Loucy (cell line): ENCODE measurements around the gene PPP1R15A.
"Not testable (repeated sequence)": the region's sequence is repeated elsewhere in the genome, so short reads cannot be mapped to it uniquely, and the experiment has no call there.

ENCODE experiments used
- H2AFZ ChIP-seq: fragments of 200-600 bp; sonication (generic); 2 replicates; pipeline ENCODE4 v1.6.0; 2016; ENCODE audit warnings: antibody characterized with exemption, mild to moderate bottlenecking, low read length, moderate library complexity
- H3F3A ChIP-seq: fragments of 200-600 bp; 2 replicates; pipeline ENCODE4 v1.6.0; 2016; ENCODE audit warnings: antibody characterized with exemption, low read depth, mild to moderate bottlenecking
- H3K27me3 ChIP-seq: fragments of 200-600 bp; sonication (generic); 2 replicates; pipeline ENCODE4 v1.6.1; 2014; ENCODE audit warnings: low read length, mild to moderate bottlenecking; ENCODE audit not compliant: insufficient read depth, poor library complexity, severe bottlenecking
- H3K36me3 ChIP-seq: fragments of 200-600 bp; sonication (generic); 2 replicates; pipeline ENCODE4 v1.6.1; 2016; ENCODE audit warnings: low read length; ENCODE audit not compliant: insufficient read depth
- H3K4me1 ChIP-seq: fragments of 200-600 bp; sonication (generic); 2 replicates; pipeline ENCODE4 v1.5.1; 2014; ENCODE audit warnings: low read length, mild to moderate bottlenecking; ENCODE audit not compliant: insufficient read depth, poor library complexity, severe bottlenecking
- H3K4me2 ChIP-seq: fragments of 200-600 bp; sonication (generic); 2 replicates; pipeline ENCODE4 v1.6.0; 2014; ENCODE audit warnings: antibody characterized with exemption, low read length, low read depth, mild to moderate bottlenecking; ENCODE audit not compliant: poor library complexity, severe bottlenecking
- H3K4me3 ChIP-seq: fragments of 200-600 bp; sonication (generic); 2 replicates; pipeline ENCODE4 v1.5.1; 2014; ENCODE audit warnings: low read length, mild to moderate bottlenecking, mixed read lengths; ENCODE audit not compliant: poor library complexity, severe bottlenecking
- H3K79me2 ChIP-seq: fragments of 200-600 bp; sonication (generic); 2 replicates; pipeline ENCODE4 v1.6.1; 2014; ENCODE audit warnings: low read length; ENCODE audit not compliant: insufficient read depth
- H3K9ac ChIP-seq: fragments of 200-600 bp; sonication (generic); 2 replicates; pipeline ENCODE4 v1.6.0; 2014; ENCODE audit warnings: mild to moderate bottlenecking, low read depth, low read length, moderate library complexity; ENCODE audit not compliant: poor library complexity, severe bottlenecking
- H3K9me2 ChIP-seq: fragments of 200-600 bp; sonication (generic); replicated peaks from 2 replicates; pipeline ENCODE4 v1.6.1; 2016; ENCODE audit warnings: low read depth, low read length, mixed read lengths
- H3K9me3 ChIP-seq: fragments of 200-600 bp; sonication (generic); 2 replicates; pipeline ENCODE4 v1.6.1; 2014; ENCODE audit warnings: mild to moderate bottlenecking, antibody characterized with exemption, low read length, low read depth; ENCODE audit not compliant: insufficient read depth
- H4K20me1 ChIP-seq: fragments of 200-600 bp; sonication (generic); 2 replicates; pipeline ENCODE4 v1.6.0; 2014; ENCODE audit warnings: antibody characterized with exemption, low read length, mild to moderate bottlenecking; ENCODE audit not compliant: insufficient read depth, poor library complexity, severe bottlenecking
- CTCF ChIP-seq: fragments of 200-600 bp; sonication (generic); conservative IDR thresholded peaks from 2 replicates; pipeline ENCODE4 v1.5.1; 2014; ENCODE audit warnings: mild to moderate bottlenecking, antibody characterized with exemption, low read length
- EZH2phosphoT487 ChIP-seq: fragments of 200-600 bp; IDR thresholded peaks from 2 replicates; pipeline ENCODE4 v1.6.1; 2018; ENCODE audit warnings: antibody characterized with exemption, mild to moderate bottlenecking, moderate library complexity, borderline replicate concordance

Gene PPP1R15A

GRCh38 chr19:48900477-48901406, 28.5 kb downstream of the PPP1R15A start:
- H3K36me3 ChIP-seq: no peaks in the 10 kb centered on the region
- H3K79me2 ChIP-seq: peaks cover 16% of the 10 kb centered on the region; the same call in 1 of the 2 replicates
- H3K4me2 ChIP-seq: peak overlapping the region; percentile 94
- H3K9me3 ChIP-seq: no peaks in the 10 kb centered on the region
- H2AFZ ChIP-seq: peak overlapping the region; percentile 65
- peaks cover 7% of the 10 kb centered on the region for H4K20me1 ChIP-seq
- H3K9ac ChIP-seq: peak overlapping the region; percentile 90
- no peaks in the 10 kb centered on the region for H3F3A ChIP-seq
- H3K9me2 ChIP-seq: no peaks in the 10 kb centered on the region
- peaks cover 14% of the 10 kb centered on the region for H3K4me1 ChIP-seq
- peak overlapping the region; percentile 90 for H3K4me3 ChIP-seq
- H3K27me3 ChIP-seq: no peaks in the 10 kb centered on the region
- TF ChIP-seq EZH2phosphoT487 (no peak), CTCF (no peak)

- not testable (repeated sequence) for H3F3A ChIP-seq, H3K36me3 ChIP-seq
- H3K4me1 ChIP-seq: peaks cover 14% of the 10 kb centered on the region
These were observed 30.1 kb downstream of the PPP1R15A start for GRCh38 chr19:48902291-48902690.

GRCh38 chr19:48903788-48904187, 31.6 kb downstream of the PPP1R15A start:
- not testable (repeated sequence) for H3F3A ChIP-seq, H4K20me1 ChIP-seq, H3K36me3 ChIP-seq, H3K9me2 ChIP-seq, H3K27me3 ChIP-seq, H3K4me2 ChIP-seq, H3K9me3 ChIP-seq, H3K9ac ChIP-seq, H2AFZ ChIP-seq, H3K4me3 ChIP-seq
- peaks cover 14% of the 10 kb centered on the region for H3K4me1 ChIP-seq
- H3K79me2 ChIP-seq: peaks cover 16% of the 10 kb centered on the region; the same call in 1 of the 2 replicates

More at GRCh38 chr19:48902291-48902690, 30.1 kb downstream of the PPP1R15A start:
- H4K20me1 ChIP-seq, H3K9me3 ChIP-seq, H3K9ac ChIP-seq, H3K4me3 ChIP-seq, H3K27me3 ChIP-seq, H3K9me2 ChIP-seq, H2AFZ ChIP-seq: not testable (repeated sequence)
- H3K4me2 ChIP-seq: peak overlapping the region; percentile 94
- peaks cover 16% of the 10 kb centered on the region; the same call in 1 of the 2 replicates for H3K79me2 ChIP-seq

- H3K4me3 ChIP-seq: no peak overlapping the region
- H3F3A ChIP-seq: no peaks in the 10 kb centered on the region
- H3K27me3 ChIP-seq: no peaks in the 10 kb centered on the region
- no peak overlapping the region for H3K4me2 ChIP-seq
- H2AFZ ChIP-seq: no peak overlapping the region
- H3K9me3 ChIP-seq: no peaks in the 10 kb centered on the region
- no peaks in the 10 kb centered on the region for H3K9me2 ChIP-seq
- peaks cover 4% of the 10 kb centered on the region for H4K20me1 ChIP-seq
- no peak overlapping the region for H3K9ac ChIP-seq
- peaks cover 13% of the 10 kb centered on the region for H3K4me1 ChIP-seq
- H3K36me3 ChIP-seq: peaks cover 3% of the 10 kb centered on the region; the same call in 1 of the 2 replicates
- H3K79me2 ChIP-seq: peaks cover 11% of the 10 kb centered on the region; the same call in 1 of the 2 replicates
- TF ChIP-seq CTCF (no peak), EZH2phosphoT487 (no peak)
These were observed 33.4 kb downstream of the PPP1R15A start for GRCh38 chr19:48905664-48906063.
